Femur (tissue), 1 donor: ENCODE measurements around the gene KRTAP1-5.
A peak's percentile ranks its signal among the peaks of the same experiment; 100 is the strongest.

ENCODE experiments used
- DNase-seq: peaks from one replicate; pipeline ENCODE4 v3.0.0-alpha.2; 2017

Gene KRTAP1-5

DNA sequence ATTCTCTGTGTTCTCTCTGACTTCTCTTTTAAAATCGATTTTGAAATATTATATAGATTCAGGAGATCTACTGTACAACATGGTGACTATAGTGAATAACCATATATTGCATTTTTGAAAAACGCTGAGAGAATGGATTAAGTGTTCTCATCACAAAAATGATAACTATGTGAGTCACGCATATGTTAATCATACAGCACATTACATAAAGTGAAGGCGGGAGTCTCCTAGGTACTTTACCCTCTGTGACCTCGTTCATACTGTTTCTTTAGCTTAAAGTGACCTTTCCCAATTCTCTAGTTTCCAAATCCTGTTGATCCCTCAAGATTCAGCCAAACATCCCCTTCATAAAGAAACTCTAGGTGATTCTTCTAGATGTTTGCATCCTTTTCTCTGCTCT, 24.2 kb downstream of the KRTAP1-5 start:
- no peak for DNase-seq

DNA sequence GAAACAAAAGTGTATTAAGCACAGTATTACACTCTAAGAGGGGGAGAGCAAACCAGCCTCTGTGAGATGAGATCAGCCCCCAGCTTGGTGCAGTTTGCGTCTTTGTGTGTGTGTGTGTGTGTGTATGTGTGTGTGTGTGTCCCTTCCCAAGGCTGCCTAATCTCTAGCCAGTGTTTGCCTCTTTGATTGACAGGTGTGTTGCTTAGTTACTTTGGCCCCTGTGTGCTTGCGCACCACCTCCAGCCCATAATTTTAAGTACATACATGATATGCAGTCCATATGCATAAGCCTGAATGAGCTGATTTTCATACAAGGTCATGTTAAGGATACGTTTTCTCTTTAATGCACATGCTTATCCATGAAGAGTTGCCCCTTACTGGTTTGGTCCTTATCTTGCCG, 25.2 kb downstream of the KRTAP1-5 start:
- DNase-seq: no peak

DNA sequence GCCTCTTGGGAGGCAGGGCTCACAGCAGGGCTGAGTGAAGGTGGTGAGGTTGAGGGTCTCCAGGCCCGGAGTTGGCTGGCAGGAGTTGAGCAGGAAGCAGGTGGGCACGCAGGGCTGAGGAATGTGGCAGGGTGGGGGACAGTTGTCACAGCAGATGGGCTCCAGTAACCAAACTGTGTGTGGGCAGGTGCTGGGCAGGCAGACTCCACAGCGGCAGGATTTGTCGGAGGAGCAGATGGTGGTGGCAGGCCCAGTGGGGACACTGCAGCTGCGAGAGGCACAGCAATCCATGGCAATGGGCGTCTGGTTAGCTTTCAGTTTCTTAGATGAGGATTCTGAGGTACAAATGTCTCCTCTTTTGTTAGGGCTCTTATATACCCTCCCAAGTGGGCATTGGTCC, 27.4 kb downstream of the KRTAP1-5 start, which contains the start of gene KRTAP3-2:
TSS of gene KRTAP3-2 (minus strand) at position 344 of the 400 bp plus-strand sequence. CDS start at position 291, 53 bp downstream.
- DNase-seq: peak; percentile 28

DNA sequence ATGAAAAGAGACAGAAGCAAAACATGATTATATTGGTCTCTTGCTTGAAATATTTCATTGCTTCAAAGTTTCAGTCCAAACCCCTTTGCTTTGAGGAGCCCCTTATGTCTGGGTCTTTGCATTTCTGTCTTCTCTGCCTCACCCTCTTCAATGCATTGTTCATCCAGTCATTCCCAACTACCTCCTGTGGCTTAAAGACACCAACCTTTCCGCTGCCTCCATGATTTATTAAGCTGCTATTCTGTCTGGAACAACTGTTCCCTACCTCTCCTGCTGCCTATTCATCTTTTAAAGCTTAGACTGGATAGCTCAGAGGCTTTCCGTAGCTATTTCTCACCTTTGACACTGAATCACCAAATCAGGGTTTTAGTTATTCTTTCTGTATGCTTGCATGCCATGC, 29.6 kb downstream of the KRTAP1-5 start:
- no peak for DNase-seq

DNA sequence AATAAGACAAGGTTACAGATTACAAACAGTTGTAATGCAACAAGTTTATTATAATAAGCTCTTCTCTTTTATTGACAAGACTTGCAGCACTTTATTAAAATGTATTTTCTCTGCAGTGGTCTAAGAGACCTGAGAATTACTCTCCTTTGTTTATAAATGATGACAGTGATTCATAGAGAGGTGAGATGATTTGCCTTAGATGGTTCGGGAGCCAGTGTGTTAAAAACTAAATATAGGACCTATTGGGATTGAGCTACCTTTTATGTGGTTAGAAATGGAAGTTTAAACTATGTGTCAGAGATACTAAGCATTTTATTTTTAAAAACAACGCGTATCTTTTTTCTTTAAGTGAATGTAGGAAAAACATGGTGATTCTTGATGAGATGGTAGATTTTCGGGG, 30.2 kb downstream of the KRTAP1-5 start:
- no peak for DNase-seq

DNA sequence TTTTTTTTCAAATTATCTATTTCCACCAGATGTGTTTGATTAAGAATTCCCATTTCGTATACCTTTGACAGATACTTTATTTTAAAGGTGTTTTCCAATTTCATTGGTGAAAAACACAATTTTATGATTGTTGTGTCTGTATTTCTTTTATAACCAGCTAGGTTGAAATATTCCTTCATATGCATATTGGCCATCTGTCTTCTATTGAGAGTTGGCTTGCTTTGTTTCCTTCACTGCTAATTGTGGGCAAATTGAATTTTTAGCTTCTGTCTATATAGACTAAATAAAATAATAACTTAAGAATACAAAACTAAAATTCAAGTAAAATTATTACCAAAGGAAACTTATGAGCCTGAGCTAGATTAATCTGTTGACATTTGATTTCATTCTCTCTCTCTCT, 31.9 kb downstream of the KRTAP1-5 start:
- no peak for DNase-seq

DNA sequence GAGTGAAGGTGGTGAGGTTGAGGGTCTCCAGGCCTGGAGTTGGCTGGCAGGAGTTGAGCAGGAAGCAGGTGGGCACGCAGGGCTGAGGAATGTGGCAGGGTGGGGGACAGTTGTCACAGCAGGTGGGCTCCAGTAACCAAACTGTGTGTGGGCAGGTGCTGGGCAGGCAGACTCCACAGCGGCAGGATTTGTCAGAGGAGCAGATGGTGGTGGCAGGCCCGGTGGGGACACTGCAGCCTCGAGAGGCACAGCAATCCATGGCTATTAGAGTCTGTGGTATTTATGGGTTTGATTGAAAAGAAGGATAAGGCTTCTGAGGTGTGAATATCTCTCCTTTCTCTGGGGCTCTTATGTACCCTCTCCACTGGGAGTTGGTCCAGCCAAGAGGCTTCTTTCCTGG, 33.2 kb downstream of the KRTAP1-5 start, which contains the start of gene KRTAP3-3:
TSS of gene KRTAP3-3 (minus strand) at position 326 of the 400 bp plus-strand sequence. CDS start at position 259, 67 bp downstream.
- peak; percentile 17 for DNase-seq

DNA sequence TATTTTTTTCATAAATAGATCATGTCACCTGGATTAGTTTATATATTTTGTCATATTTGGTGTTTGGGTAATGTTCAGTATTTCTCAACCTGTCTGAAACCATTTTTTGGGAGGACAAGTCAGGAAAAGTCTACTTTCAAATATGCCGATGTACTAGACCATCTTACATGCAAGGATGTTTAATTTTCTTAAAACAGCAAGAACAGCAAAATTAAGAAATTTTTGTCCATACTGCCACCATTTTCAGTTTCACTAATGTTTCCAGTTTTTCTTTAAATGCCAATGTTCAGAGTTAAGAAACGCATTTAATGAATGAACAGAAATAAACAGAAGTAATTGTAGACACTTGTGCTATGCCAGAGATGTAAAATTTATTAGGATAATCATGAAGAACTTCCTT, 33.9 kb downstream of the KRTAP1-5 start:
- DNase-seq: no peak

DNA sequence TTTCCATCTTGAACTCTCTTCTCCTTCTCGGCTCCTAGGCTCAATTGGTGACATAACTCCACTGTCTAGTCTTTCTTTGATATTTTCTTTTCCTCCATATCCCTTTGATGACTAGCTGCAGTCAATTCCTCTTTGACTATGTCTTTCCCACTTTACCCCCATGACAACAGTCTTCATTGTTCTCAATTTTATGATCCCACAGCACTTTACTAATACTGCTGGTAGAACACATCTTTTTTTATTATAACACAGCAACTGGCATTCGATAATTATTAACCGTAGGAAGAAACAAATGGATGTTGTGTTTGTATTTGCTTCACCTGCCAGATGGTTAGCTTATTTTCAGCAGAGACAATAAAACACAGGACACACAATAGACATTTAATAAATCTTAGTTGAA, 34.3 kb downstream of the KRTAP1-5 start:
- DNase-seq: no peak

DNA sequence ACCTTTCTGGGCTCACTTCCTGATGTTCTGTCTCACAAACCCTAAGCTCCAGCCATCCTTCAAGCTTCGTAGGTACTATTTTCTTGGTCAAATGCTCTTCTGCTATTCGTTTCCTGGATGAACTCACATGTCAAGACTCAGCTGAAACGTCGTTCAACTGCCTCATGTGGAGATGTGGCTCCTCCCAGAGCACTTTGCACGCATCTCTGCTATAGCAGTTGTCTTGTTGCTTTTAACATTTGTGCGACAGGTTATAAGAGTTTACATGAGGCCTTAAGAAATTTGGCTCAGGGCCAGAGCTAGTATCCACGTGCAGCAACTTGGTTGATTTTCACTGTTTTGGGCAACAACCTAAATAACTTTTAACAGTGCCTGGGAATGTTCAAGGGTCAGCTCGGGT, 40.1 kb downstream of the KRTAP1-5 start:
- DNase-seq: no peak

DNA sequence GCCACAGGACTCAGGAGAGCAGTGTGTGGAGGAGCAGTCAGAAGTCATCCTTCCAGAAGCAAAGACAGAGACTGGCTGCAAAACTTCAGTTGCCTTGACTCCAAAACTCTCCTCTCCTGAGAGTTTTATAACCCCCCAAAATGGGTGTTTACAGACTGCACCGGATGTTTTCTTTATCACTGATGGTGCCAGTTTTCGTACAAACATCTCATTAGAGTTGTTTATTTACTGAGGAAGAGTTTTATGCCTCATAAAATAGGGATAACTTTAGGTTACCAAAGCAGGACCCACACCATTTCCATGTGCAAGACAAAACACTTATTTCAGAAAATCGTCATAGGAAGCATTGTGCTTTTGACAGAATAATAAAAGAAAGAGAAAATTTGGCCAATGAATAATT, 42.8 kb downstream of the KRTAP1-5 start, which contains the start of gene KRT40:
TSS of gene KRT40 (minus strand) at position 101 of the 400 bp plus-strand sequence. CDS start at position 48, 53 bp downstream.
- DNase-seq: no peak

DNA sequence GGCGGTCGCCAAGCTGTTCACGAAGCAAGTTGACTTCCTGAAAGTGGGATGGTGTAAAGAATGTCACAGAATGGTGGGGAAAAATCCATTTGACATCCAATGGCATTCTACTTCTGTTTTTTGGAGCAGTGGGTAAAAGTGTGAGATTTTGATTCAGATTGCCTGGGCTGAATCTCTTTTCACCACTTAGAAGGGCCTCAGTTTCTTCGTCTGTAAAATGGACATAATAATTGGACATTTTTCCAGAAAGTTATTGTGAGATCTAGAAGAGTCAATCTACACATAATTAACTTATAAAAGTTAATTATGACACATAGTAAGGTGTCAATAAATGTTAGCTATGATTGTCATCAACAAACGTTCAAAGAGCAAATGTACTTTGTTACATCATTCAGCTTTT, 45.9 kb downstream of the KRTAP1-5 start:
- DNase-seq: no peak

DNA sequence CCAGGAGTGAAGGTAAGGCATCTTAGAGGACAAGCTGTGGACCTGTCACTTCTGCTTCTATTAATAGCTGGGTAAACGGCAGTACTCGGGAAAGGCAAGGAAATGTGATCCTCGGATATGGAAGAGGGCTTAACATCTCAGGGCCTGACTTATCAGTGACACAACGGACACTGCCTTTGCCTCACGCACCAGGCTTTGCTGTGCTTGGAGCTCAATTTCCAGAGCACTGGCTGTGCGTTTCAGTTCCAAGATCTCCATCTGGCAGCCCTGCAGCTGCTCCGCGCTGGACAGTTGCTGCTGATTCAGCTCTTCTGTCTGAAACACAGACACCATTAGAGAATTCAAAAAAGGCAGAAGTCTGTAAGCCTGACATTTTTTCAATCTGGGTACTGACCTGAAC, 46.4 kb downstream of the KRTAP1-5 start:
- peak; percentile 81 for DNase-seq

DNA sequence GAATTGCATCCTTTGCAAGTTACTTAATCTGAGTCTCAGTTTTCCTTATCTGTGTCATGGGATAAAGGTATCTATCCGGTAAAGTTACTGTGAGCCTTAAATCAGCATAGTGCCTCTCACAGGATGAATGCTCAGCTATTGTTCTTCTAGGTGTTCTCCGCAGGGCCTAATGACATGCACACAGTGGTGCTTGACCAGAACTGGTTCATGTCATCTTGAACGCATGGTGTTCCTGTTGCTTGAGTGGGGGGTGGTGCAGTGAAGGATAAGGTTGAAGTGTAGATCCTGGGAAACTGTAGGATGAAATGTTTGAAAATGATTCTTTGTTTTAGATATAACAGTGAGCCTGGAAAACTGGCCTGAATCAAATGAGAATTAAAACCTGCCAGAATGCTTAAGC, 46.9 kb downstream of the KRTAP1-5 start:
- no peak for DNase-seq

DNA sequence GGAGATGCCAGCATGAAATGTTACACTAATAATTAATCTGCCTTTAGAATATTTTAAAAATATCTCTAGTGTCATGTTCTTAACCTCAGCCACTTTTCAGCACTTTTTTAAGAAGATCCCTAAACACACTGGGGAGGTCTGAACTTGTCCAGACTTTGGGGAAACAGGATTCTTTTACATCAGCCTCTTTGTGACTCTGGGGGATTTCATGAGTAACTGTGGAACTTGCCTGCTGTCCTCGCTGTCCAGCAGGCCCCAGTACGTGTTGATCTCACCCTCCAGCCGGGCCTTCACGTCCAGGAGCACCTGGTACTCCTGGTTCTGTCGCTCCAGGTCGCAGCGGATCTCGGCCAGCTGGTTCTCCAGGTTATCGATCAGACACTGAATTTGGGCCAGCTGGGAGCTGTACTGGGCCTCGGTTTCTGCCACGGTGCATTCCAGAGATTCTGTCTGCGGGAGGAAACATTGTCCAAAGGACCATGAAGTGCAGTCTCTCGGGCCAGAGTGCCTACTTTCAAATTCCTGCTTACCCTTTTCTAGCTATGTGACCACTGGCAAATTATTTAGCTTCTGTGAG, 48.3 kb downstream of the KRTAP1-5 start:
- DNase-seq: no peak
